ENCODE measurements around the gene CRACR2B. TPM values are rescaled to one million over a fixed set of nuclear protein-coding genes. Genes with fewer than 3 reads are reported as not detected.

CRACR2B gene
- total and polyA plus RNA-seq, 2 of the 13 experiments (the other 11 are each of a cell fraction or from before 2014, with no cell fraction given): 14.9 to 21.0 TPM

DNA sequence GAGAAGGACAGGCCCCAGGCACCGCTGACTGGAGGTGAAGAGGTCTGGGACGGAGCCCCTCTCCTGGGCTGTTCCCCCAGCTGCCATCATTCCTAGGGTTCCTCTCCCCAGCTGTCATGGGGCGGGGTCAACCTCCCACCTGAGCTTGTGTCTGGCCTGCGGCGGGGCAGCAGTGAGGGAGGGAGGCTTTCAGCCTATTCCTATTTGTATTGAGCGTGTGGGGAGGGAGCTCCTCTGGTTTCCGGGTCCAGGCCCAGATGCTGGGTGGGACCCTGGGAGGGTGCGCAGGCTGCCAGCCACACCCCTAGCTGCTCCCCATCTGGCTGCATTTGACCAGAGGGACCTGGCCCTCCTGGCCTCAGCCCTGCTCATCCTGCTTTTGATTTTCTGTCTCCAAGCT lies 28.7 kb downstream of the CRACR2B start:
- in situ Hi-C loops (cut with HindIII; ENCODE audit: extremely low pct_ligation_motif_present, low pct_unique_long_range_greater_than_20kb): no loop called here
- BruUV-seq (replicated peaks): no TSS peak
- no peak overlapping the region for H3K27ac ChIP-seq (ENCODE audit: extremely low read length, insufficient read depth, low read length)
- TF ChIP-seq TSC22D2 (CRISPR knock-in tag; IDR thresholded peaks at IDR 0.05; ENCODE audit: borderline replicate concordance) (no peak), SSRP1 (CRISPR knock-in tag; IDR thresholded peaks at IDR 0.05) (no peak), DPF2 (CRISPR knock-in tag; IDR thresholded peaks at IDR 0.05; ENCODE audit: borderline replicate concordance, low read depth) (no peak), ZNF251 (CRISPR knock-in tag; IDR thresholded peaks at IDR 0.05) (no peak), JARID2 (CRISPR knock-in tag; IDR thresholded peaks at IDR 0.05; ENCODE audit: insufficient replicate concordance) (no peak), SCMH1 (CRISPR knock-in tag; IDR thresholded peaks at IDR 0.05; ENCODE audit: borderline replicate concordance) (no peak), TCF7 (IDR thresholded peaks at IDR 0.05; ENCODE audit: low read depth) (no peak)
- no peak overlapping the region for H3K4me3 ChIP-seq (replicated peaks in 1 of 3; ENCODE audit: insufficient read depth in 1 of 3, low read depth in 2 of 3, low read length in 3 of 3)
- DNase-seq (ENCODE audit: low spot score) (no peak), ATAC-seq (no peak), FAIRE-seq (no peak)
- H3K27me3 ChIP-seq (ENCODE audit: control insufficient read depth in 1 of 2, insufficient read depth in 2 of 2, low read length in 2 of 2): no peaks in the 10 kb centered on the region
- H3K36me3 ChIP-seq (replicated peaks in 1 of 2; ENCODE audit: control insufficient read depth in 1 of 2, insufficient read depth in 2 of 2, low read length in 2 of 2): no peaks in the 10 kb centered on the region
- ChIA-PET CTCF (ENCODE audit: low intra/inter-chr PET ratio, low total read pairs) (no interaction called here), POLR2A (interaction anchor here (1.4 to 1.6 kb wide), 2 partner anchors 13 to 37 kb away, joined by 3 to 6 read pairs; no protein-coding TSS in a partner anchor)
- no peaks in the 10 kb centered on the region for H3K4me1 ChIP-seq (ENCODE audit: insufficient read depth, low read length)
- no peak overlapping the region for H2AFZ ChIP-seq (ENCODE audit: low read length)
- no peaks in the 10 kb centered on the region for H3K9me3 ChIP-seq (ENCODE audit: low read length)
- H3K79me2 ChIP-seq (ENCODE audit: insufficient read depth, low read length): no peaks in the 10 kb centered on the region
- 90% methylated on average over 2 of the region's 8 CpGs for WGBS (ENCODE audit: low lambda C conversion rate)
- no peak overlapping the region for H3K9ac ChIP-seq (ENCODE audit: insufficient read depth, low read depth, low read length)
- H4K20me1 ChIP-seq (ENCODE audit: insufficient read depth, low read length): no peaks in the 10 kb centered on the region; the same call in 1 of the 2 replicates
- intact Hi-C loops (cut with micrococcal nuclease; ENCODE audit: unreplicated experiment): no loop called here
- H3K4me2 ChIP-seq (ENCODE audit: low read depth, low read length): no peak overlapping the region

DNA sequence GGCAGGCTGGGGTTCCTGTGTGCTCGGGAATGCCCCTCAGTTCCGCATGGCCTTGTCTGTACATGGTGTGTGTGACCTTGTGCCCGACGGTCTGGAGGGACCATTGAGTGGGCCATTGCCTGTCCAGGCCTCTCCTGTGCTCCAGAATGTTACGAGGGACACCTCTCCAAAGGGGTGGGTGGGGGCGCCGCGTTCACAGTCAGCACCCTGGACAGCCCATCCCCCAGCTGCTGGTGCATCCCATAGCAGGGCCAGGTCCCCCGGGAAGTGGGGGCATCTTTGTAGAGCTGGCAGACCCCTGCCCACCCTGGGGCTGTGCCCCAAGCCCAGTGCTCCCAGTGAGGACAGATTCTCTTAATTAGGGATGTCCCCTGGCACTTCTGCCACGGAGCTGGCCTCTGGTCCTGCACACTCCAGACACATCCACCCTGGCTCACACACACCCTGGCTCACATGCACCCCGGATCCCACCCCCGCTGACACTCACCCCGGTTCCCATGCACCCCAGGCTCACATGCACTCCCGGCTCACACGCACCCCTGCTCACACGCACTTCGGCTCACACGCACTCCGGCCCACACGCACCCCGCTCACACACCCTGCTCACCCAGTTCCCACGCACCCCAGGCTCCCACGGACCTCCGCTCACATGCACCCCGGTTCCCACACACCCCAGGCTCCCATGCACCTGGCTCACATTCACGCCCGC lies 30.5 kb downstream of the CRACR2B start:
- FAIRE-seq: no peak
- TF ChIP-seq MAFG (CRISPR knock-in tag; IDR thresholded peaks at IDR 0.05) (no peak), REST (IDR thresholded peaks at IDR 0.05; ENCODE audit: borderline replicate concordance in 1 of 2, low read depth in 1 of 2, low read length in 2 of 2) (peak in 1 of 2 experiments; percentile 22; a peak in 1 of 4 replicates), POLR2A (IDR thresholded peaks at IDR 0.05; ENCODE audit: insufficient read depth in 1 of 2, low read depth in 2 of 2, low read length in 2 of 2) (0 out of 4 replicates have a peak, but pooled peaks of 1 of the 2 experiments have one; percentile 24)
- Histone ChIP-seq H3K4me1 (ENCODE audit: insufficient read depth, low read length) (no peaks in the 10 kb centered on the region), H3K27ac (ENCODE audit: extremely low read length, insufficient read depth, low read length) (no peak overlapping the region), H3K36me3 (replicated peaks in 1 of 2; ENCODE audit: control insufficient read depth in 1 of 2, insufficient read depth in 2 of 2, low read length in 2 of 2) (peaks cover 0 to 1% of the 10 kb centered on the region in 2 experiments; a peak in 2 of 5 replicates), H3K9ac (ENCODE audit: insufficient read depth, low read depth, low read length) (no peak overlapping the region), H3K27me3 (ENCODE audit: control insufficient read depth in 1 of 2, insufficient read depth in 2 of 2, low read length in 2 of 2) (no peaks in the 10 kb centered on the region), H3K4me2 (ENCODE audit: low read depth, low read length) (no peak overlapping the region), H3K9me3 (ENCODE audit: low read length) (no peaks in the 10 kb centered on the region), H4K20me1 (ENCODE audit: insufficient read depth, low read length) (no peaks in the 10 kb centered on the region; the same call in 1 of the 2 replicates), H2AFZ (ENCODE audit: low read length) (no peak overlapping the region), H3K79me2 (ENCODE audit: insufficient read depth, low read length) (no peaks in the 10 kb centered on the region), H3K4me3 (replicated peaks in 1 of 3; ENCODE audit: insufficient read depth in 1 of 3, low read depth in 2 of 3, low read length in 3 of 3) (no peak overlapping the region)
- 91% methylated on average over 18 of the region's 27 CpGs for WGBS (ENCODE audit: low lambda C conversion rate)
- in situ Hi-C loops (cut with HindIII; ENCODE audit: extremely low pct_ligation_motif_present, low pct_unique_long_range_greater_than_20kb) (no loop called here), intact Hi-C loops (cut with micrococcal nuclease; ENCODE audit: unreplicated experiment) (no loop called here)
- ChIA-PET CTCF (ENCODE audit: low intra/inter-chr PET ratio, low total read pairs) (no interaction called here), POLR2A (no interaction called here)
- no peak for ATAC-seq
- DNase-seq (ENCODE audit: low spot score): no peak
- BruUV-seq (replicated peaks): no TSS peak

Measured in HepG2 (cell line).